Natural killer cell (primary cell): Measurements from ENCODE around the gene SF3A1. TPM values are rescaled to one million over a fixed set of nuclear protein-coding genes. Genes with fewer than 3 reads are reported as not detected.

Experiments
- ATAC-seq, 3 donors: fragments of 150-1000 bp in 2 of 3; fragments of 200-7000 bp in 1 of 3; cut with Tn5 transposase; 1 replicate in 1 of 3; 2 replicates in 2 of 3; pipeline ENCODE4 v1.10.0; 2021; ENCODE audit warnings: mild to moderate bottlenecking in 2 of 3, moderate library complexity in 2 of 3
- DNase-seq, 2 donors: peaks; one replicate each; pipeline versions ENCODE4 v3.0.0 to v3.0.0-alpha.2; 2013 to 2021; ENCODE audit warnings: mixed read lengths in 1 of 2
- H3K27ac ChIP-seq: one replicate; pipeline ENCODE4 v1.5.1; 2013; ENCODE audit warnings: mild to moderate bottlenecking, low read length
- H3K27me3 ChIP-seq: one replicate; pipeline ENCODE4 v1.6.1; 2013; ENCODE audit warnings: low read length; ENCODE audit not compliant: control insufficient read depth, insufficient read depth
- H3K36me3 ChIP-seq: one replicate; pipeline ENCODE4 v1.6.1; 2013; ENCODE audit warnings: low read length; ENCODE audit not compliant: control insufficient read depth, insufficient read depth
- H3K4me1 ChIP-seq: one replicate; pipeline ENCODE4 v1.6.1; 2013; ENCODE audit warnings: low read length; ENCODE audit not compliant: control insufficient read depth, insufficient read depth
- H3K4me3 ChIP-seq: one replicate; pipeline ENCODE4 v1.5.1; 2013; ENCODE audit warnings: low read length
- H3K9me3 ChIP-seq: one replicate; pipeline ENCODE4 v1.6.1; 2013; ENCODE audit warnings: low read length; ENCODE audit not compliant: control insufficient read depth, insufficient read depth
- H3K27ac Mint-ChIP-seq, 2 donors: one replicate each; pipeline ENCODE4 v1.8.0; 2022; ENCODE audit warnings: mild to moderate bottlenecking in 2 of 2, mixed read lengths in 2 of 2, moderate library complexity in 1 of 2
- H3K27me3 Mint-ChIP-seq, 2 donors: one replicate each; pipeline ENCODE4 v1.8.0; 2022; ENCODE audit warnings: low read depth in 2 of 2, mixed read lengths in 2 of 2
- H3K36me3 Mint-ChIP-seq: one replicate; pipeline ENCODE4 v1.8.0; 2022; ENCODE audit warnings: mixed read lengths
- H3K4me1 Mint-ChIP-seq, 2 donors: one replicate each; pipeline ENCODE4 v1.8.0; 2022; ENCODE audit warnings: mixed read lengths in 2 of 2
- H3K4me3 Mint-ChIP-seq: one replicate; pipeline ENCODE4 v1.8.0; 2022; ENCODE audit warnings: mild to moderate bottlenecking, moderate library complexity, mixed read lengths
- H3K9me3 Mint-ChIP-seq, 2 donors: one replicate each; pipeline ENCODE4 v1.8.0; 2022; ENCODE audit warnings: mixed read lengths in 2 of 2
- CTCF ChIP-seq: fragments of 200-600 bp; IDR thresholded peaks from one replicate; pipeline ENCODE4 v1.8.0; 2022; ENCODE audit warnings: antibody characterized with exemption
- WGBS: methylation state at CpG from one replicate; pipeline ENCODE4 v1.1.7; 2013; ENCODE audit warnings: missing lambda C conversion rate; ENCODE audit not compliant: insufficient coverage; 5-methylcytosine and 5-hydroxymethylcytosine counted together
- intact Hi-C: fragments of 100-400 bp; cut with micrococcal nuclease; formaldehyde crosslinking; loops from one replicate; pipeline ENCODE4 v1.14.2; 2022
- total RNA-seq, 4 donors: library from RNA; stranded (reverse); fragments of 120-200 nt in 1 of 4; gene quantifications; one replicate each; pipeline versions ENCODE4 v1.2.3 to v1.2.4, GENCODE V29; 2013 to 2022

Gene SF3A1
- total RNA-seq, 3 donors from 2014 or later (not counting 1 experiment from before 2014, with no cell fraction given) = 309 to 340 (median 319) TPM

GRCh38 chr22:30304495-30305244 is 52.0 kb downstream of the SF3A1 start:
- H3K4me1 Mint-ChIP-seq = peaks cover 77 to 87% of the 10 kb centered on the region in 2 donors
- intact Hi-C loops = loop anchor here (5.0 kb wide), 1 partner anchor 48 kb away; no protein-coding TSS in a partner anchor
- no peak for TF ChIP-seq CTCF
- Histone ChIP-seq H3K27ac (peak overlapping the region; percentile 71), H3K4me3 (no peak overlapping the region), H3K4me1 (peaks cover 86% of the 10 kb centered on the region), H3K9me3 (no peaks in the 10 kb centered on the region), H3K27me3 (no peaks in the 10 kb centered on the region), H3K36me3 (peaks cover 8% of the 10 kb centered on the region)
- peak overlapping the region; percentile 79 for H3K4me3 Mint-ChIP-seq
- ATAC-seq (no peak), DNase-seq (no peak)
- no peaks in the 10 kb centered on the region for H3K27me3 Mint-ChIP-seq
- WGBS = 50% methylated on average over 7 of the region's 7 CpGs
- no peaks in the 10 kb centered on the region for H3K9me3 Mint-ChIP-seq
- no peaks in the 10 kb centered on the region for H3K36me3 Mint-ChIP-seq
- peak overlapping the region; percentile 87 to 95 for H3K27ac Mint-ChIP-seq

- TF ChIP-seq CTCF = no peak
- peak overlapping the region; percentile 87 to 95 for H3K27ac Mint-ChIP-seq
- ATAC-seq (no peak), DNase-seq (no peak)
- Histone ChIP-seq H3K27ac (peak overlapping the region; percentile 71), H3K27me3 (no peaks in the 10 kb centered on the region), H3K36me3 (peaks cover 24% of the 10 kb centered on the region), H3K4me3 (no peak overlapping the region), H3K9me3 (no peaks in the 10 kb centered on the region), H3K4me1 (peaks cover 67% of the 10 kb centered on the region)
- peak overlapping the region; percentile 68 for H3K4me3 Mint-ChIP-seq
- peaks cover 64 to 69% of the 10 kb centered on the region in 2 donors for H3K4me1 Mint-ChIP-seq
- intact Hi-C loops = no loop called here
- no peaks in the 10 kb centered on the region for H3K9me3 Mint-ChIP-seq
- 47% methylated on average over 5 of the region's 5 CpGs for WGBS
- no peaks in the 10 kb centered on the region for H3K27me3 Mint-ChIP-seq
- no peaks in the 10 kb centered on the region for H3K36me3 Mint-ChIP-seq
Observed at GRCh38 chr22:30302810-30303138, 53.9 kb downstream of the SF3A1 start.

- peak in 1 of 2 donors; percentile 35 for DNase-seq
- H3K4me3 Mint-ChIP-seq = peak overlapping the region; percentile 68
- intact Hi-C loops = no loop called here
- H3K36me3 Mint-ChIP-seq = no peaks in the 10 kb centered on the region
- Histone ChIP-seq H3K36me3 (peaks cover 29% of the 10 kb centered on the region), H3K27ac (peak overlapping the region; percentile 71), H3K9me3 (no peaks in the 10 kb centered on the region), H3K4me1 (peaks cover 63% of the 10 kb centered on the region), H3K27me3 (no peaks in the 10 kb centered on the region), H3K4me3 (no peak overlapping the region)
- WGBS = 31% methylated on average over 9 of the region's 9 CpGs
- ATAC-seq = peak in 2 of 3 donors; percentile 11 to 47
- H3K9me3 Mint-ChIP-seq = no peaks in the 10 kb centered on the region
- H3K27me3 Mint-ChIP-seq = no peaks in the 10 kb centered on the region
- peak overlapping the region; percentile 87 to 95 for H3K27ac Mint-ChIP-seq
- TF ChIP-seq CTCF = no peak
- peaks cover 58 to 64% of the 10 kb centered on the region in 2 donors for H3K4me1 Mint-ChIP-seq
Observed at GRCh38 chr22:30301995-30302809, 54.5 kb downstream of the SF3A1 start.
